NCI-H345 treated with DMSO at 0.1 percent for 48 hours (cell line): ENCODE measurements around the gene CSNK2A3.
A peak's percentile ranks its signal among the peaks of the same experiment; 100 is the strongest.

ENCODE experiments used
- DNase-seq: peaks from one replicate; lab custom pipeline; 2025; ENCODE audit not compliant: unreplicated experiment; lab: John Stamatoyannopoulos, UW

The CSNK2A3 gene

DNA sequence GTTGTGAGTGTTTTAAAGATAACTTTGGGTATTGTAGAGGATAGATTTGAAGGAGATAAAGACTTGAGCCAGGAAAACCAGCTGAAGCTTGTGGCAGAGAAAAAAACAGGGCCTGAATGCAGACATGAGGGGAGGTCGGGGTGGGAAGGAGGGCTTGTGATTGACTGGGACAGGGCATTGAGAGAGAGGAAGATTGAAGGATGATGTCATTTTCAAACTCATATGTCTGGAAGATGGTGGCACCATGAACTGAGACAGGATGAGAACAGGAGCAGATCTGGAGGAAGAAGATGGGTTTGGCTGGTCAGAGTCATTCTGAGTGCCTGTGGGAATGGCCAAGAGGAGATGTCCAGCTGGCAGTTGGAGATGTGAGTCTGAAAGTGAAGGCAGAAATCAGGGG is 14.7 kb downstream of the CSNK2A3 start:
- DNase-seq: no peak

DNA sequence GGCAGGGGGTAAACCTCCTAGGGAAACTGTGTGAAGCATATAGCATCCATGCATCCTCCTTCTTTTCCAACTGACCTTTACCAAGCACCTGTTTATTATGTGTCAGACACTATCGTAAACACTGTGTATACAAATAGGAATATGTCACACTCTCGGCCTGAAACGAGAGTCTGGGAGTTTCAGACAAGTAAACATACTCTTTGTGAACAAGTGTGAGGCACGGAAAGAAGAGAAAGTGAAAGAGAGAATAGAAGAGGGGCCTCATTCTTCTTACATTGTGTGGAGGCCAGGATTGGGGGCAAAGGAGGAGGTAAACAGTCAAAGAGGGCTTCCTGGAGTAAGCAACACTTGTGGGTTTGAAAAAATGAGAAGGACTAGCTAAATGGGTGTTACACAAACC is 16.4 kb downstream of the CSNK2A3 start:
- DNase-seq: no peak

DNA sequence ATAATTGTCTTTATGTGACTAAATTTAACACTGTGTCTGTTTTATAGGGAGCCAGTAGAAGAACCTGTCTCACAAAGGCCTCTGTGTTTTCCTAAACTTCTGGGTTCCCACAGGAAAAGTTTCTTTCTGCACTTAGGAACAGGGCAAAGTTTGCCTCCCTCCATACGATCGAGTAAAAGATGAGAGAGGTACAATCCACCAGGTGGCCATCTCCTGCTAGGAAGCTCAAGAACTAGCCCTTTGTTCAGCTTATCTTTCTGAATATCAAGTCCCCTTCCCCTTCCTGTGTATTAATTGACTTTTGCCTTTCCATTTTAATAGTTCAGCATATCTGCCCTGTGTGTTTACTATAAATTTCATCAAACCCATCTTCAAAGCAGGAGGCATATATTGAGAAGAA is 18.0 kb downstream of the CSNK2A3 start:
- DNase-seq: no peak

DNA sequence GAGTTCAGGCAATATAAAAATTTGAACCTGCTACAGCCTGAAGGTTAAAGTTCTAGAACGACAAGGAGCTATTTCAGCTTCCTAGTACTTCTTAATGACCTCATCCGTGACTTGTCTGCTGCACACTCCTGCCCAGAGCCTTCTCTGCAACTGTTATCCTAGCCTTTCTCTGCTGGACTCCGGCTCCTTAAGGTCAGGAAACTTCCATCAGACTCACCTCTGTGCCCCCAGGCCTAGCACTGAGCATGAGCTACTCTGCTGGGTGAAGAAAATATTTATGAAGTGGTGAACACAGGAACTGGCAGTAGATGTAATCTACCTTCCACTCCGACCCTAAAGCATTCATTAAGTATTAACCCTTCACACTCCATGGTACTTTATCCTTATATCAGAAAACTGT is 18.4 kb downstream of the CSNK2A3 start:
- DNase-seq: no peak

DNA sequence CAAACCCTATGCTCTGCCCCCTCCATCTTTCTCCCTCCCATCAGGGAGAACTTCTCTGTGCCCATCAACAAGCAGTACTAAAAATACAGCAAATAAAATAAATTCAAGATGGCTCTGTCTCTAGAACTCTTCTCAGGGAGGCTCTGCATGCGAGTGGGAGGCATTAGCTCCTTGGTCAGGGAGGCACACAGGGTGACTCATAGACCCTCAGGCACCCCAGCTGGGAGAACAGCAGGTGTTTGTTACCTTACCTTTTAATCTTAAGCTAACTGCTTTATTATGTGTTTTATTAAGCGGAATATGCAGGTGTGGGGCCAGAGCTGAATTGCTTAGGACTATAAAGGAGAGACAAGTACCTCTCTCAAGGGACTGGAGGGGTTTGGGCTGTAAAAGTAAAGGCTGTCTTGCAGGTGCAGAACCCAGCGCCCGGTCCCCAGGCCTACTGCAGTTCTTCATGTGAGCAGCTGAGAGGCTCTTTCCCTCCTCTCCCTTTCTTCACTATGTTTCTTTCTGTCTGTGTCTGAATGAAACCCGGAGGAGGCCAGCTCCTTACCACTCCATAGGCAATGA is 20.8 kb downstream of the CSNK2A3 start:
- DNase-seq: peak; percentile 60

DNA sequence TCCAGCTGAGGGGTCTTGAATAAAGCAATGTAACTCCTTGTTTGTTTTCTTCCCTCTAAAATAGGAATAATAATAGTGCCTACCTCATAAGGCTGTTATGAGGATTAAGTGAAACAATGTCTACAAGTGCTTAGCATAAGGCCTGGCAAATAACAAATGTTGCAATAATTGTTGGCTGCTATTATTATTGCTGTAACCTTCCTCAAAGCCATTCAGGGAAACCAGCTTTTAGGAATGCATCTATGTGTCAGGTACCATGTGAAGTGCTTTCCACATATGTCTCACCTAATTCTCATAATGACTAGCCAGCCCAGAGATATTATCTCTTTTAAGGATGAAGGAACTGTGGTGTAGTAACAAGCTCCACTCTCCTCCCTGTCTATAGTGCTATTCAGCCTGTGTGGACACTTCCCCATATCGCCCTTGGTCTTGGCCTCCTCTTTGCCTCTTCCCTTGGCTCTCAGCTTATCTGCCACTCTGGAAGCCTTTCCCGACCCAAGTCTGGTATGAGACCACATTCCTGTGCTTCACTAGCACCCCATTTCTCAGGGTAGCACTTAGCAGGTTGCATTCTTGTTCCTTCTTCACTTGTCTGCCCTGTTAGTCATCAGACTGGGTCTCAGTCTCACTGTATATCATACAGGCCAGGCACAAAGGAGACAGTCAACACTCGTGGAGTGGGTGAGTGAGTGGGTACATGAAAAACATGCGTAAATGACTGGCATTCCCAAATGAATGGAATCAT is 23.8 kb downstream of the CSNK2A3 start:
- DNase-seq: no peak

DNA sequence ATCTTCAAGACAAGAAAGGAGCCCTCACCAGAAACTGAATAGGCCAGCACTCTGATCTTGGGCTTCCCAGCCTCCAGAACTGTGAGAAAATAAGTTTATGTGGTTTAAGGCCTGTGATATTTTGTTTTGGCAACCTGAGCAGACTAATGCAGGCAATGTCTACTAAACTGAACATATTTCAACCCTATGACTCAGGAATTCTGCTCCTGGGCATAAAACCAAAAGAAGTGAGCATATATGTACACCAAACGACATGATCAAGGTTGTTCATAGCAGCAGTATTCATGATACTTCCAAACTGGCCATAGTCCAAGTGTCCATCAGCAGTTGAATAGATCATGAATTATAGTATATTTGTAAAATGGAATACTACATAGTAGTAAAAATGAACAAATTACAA is 29.0 kb downstream of the CSNK2A3 start:
- no peak for DNase-seq

DNA sequence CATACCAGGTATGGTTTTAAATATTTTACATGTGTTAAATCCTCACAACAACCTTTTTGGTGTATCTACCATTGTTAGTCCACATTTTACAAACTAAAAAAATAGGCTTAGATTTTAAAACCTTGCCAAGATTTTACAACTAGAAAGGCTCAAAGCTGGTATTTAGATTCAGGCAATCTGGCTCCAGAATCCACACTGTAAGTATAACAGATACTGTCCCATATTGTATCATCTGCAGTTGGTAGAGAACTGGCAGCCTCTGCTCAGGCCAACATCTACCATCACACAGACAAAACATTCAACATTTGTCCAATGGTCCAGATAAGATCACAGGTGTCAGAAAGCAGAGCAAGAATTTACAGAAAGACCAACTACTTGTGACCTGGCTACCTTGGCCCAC is 30.9 kb downstream of the CSNK2A3 start:
- no peak for DNase-seq

DNA sequence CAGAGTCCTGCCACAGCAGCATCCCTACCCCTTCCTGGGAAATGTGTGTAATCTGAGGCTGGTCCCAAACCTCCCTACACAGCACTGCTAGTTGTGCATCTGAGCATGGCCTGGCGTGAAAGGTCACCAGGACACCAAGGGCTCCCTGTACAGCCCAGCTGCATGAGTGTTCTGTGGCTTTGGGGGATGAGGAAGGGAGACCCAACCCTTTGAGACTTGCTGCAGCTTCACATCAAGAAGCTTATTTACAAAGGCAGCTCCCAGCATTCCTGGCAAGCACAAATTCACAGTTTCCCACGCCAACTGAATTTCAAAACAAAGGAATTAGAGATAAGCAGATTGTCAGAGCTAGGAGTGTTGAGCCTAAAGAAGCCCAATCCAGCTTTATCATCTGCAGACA is 32.2 kb downstream of the CSNK2A3 start:
- no peak for DNase-seq

DNA sequence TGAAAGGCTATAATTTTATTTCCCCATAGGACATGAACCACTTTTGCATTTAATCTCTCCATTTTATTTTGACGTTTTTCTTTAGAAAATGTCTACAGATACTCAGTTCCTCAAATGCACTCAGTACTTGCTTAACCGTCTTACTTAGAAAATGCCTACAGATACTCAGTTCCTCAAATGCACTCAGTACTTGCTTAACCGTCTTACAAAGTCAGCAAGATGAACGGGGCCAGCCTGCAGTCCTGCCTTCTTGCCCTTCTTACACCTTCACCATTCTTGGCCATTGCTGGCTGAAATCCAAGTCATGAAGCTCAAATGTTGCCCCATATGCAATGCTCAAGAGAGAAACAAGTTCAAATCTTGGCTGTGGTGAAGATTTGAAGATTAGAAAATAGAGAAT is 34.1 kb downstream of the CSNK2A3 start:
- no peak for DNase-seq

DNA sequence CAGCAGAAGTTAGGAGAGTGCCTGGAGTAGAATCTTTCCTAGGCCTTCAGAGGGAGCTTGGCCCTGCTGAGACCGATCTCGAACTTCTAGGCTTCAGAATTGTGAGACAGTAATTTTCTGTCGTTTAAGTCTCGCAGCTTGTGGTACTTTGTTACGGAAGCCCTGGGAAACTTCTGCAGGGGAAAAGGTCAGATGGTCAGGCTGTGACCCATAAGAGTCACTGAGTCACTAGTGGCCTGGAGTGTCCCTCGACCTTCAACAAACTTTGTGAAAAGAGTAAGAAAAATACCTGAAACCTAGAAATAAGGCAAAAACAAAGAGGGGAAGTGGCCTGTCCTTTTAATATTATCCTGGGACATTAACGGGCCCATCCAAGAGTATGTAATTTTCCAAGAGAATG is 34.6 kb downstream of the CSNK2A3 start:
- DNase-seq: no peak

DNA sequence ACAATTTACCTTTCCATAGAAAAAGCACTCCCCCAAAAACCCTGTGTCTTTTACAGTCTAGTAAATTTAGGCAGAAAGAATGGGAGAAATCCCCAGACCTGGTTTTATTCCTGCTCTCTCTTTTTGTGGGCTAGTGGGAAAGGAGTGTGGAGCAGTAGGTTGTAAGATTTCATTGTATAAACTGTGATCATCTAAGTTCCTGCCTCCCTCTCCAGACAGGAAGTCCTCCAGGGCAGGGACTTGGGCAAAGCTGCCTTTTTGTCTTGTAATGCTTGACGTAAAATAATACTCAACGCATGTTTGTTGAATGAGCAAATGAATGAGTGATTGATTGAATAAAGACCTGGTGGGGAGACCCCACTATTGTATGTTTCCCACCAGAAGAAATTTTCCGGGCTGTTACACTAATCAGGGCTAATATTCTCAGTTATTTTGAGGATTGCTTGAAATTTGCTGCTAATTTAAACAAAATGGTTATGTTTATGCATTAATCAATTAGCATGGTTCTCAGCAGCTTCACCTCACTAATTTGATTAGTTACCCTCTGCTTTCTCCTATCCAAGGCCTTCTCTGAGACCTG is 36.3 kb downstream of the CSNK2A3 start:
- DNase-seq: no peak

DNA sequence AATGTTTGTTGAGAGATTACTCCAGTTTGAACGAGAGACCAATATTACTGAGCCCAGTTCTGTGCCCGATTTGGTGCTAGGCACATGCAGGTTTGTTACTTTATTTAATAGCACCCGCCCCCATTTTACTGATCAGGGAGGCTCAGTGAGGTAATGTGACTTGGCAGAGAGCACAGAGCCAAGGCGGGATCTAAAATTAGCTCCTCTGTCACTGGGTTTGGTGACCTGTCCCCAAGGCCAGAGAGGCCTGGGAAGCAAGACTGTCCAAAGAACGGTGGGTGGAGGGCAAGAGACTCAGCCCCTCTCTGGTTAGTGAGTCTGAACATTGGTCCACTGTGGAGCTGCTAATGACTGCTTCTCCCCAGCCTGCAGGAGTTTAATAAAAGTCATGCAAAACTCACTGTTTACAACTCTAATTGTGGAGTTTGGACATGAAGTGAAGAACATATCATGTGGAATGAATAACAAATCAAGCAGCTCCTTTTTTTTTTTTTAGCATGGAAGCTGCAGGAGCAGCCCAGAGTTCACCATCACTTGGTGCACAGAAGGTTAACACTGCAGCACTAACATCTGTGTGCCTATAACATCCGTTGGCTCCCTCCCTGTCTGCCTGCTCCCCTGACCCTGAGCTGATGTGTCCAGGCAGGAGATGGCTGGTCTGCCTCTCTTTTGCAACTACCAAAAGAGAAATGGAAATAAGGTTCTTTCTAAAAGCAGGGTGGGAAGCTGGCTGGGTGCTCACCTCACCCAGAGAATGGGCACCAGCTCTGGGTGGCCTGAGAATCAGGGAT is 39.0 kb downstream of the CSNK2A3 start:
- no peak for DNase-seq

DNA sequence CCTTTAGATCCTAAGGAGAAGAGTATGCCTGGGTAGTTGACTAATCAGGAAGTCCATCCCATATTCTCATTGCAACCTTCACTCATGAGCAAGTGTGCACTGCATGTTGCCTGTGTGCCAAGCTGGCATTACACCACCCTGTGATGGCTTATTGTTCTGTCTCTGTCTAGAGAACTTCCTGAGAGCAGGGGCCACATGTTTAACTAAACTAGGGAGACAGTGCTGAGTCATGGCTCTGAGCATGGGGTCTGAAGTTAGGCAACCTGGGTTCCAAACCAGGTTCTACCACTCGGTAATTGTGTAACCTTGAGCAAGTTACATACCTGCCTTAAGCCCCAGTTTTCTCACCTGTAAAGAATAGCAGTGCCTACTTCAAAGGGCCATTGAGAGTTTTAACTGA is 39.6 kb downstream of the CSNK2A3 start:
- no peak for DNase-seq

DNA sequence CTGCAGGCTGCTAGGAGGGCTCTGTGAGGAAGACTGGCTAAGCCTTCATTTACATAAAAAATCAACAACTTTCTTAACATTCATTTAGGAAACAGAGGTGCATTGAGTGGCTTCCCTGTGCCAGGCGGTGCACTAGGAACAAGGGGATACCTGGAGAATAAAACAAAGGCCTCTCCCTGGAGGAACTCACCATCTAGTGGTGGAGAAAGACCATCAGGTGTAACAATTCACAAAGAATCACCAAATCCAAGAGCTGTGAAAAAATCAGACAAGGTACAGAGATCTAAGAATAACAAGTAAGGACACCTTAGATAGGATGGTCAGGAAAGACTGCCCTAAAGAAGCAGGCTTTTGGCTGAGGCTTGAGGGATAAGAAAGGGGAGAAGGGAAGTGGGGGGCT is 40.3 kb downstream of the CSNK2A3 start:
- no peak for DNase-seq

DNA sequence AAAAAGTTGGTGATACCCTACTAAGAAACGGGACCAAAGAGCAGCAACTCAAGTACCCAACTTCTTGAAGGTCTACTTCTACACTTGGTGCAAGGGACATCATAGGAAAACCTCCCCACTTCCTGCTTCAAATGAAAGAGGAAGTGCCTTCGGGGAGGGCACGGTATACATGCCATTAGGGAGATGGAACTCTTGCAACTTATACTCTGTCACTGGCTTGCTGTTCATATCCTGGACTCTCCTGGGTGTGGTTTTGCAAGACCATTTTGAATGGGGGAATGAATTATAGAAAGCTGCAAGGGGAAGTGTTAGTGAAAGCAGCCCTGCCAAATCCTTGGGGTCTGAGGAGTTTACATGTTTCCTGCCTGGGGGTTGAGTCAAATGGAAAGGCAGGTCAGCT is 41.9 kb downstream of the CSNK2A3 start:
- DNase-seq: no peak

DNA sequence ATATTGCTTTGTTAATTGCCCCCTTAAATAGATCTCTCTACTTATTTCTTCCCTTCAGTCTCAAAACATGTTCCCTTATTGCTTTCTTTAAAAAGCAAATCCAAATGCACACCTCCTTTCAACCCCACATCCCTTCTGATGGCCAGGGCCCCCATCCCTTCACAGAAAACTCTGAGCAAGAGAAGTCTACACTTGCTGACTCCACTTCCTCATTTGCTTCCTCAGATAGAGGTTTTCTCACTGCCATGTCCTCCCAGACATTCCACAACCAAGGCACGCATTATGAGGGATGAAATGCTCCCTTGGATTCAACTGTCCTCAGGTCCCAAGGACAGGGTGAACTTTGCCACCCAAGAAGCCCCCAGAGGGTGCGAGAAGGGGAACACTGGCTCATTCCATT is 43.1 kb downstream of the CSNK2A3 start:
- no peak for DNase-seq

DNA sequence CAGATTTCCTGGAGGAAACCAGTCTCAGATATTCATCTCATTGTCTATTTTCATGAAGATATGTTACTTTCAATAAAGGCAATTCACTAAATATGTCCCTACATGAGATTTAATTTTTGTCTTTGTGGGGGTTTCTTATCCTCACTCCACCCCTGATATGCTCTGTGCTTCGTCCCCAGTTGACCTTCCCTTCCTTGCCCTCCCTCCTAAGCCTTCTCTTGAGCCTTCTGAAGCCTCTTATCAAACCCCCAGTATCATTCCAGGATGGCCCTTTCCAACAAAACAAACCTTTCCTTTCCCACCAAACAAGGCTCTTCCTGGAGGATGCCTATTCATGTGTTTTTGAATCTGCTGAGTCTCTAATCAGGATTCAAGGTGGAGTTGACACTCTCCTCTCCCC is 44.8 kb downstream of the CSNK2A3 start:
- DNase-seq: no peak

DNA sequence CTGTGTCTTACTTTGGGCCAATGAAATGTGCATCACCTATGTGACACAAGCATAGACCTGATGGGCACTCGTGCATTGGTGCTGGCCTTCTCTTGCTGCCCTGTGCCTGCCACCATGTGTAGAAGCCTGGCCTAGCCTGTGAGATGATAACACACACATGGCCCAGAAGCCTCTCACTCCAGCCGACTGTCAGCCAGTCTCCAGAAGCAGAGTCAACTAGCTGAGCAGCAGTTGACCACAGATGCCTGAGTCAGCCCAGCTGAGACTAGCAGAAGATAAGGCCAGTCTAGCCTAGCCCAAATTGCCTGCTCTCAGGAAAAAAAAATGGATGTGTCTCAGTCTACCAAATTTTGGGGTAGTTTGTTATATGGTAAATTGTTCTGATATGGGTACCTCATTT is 46.2 kb downstream of the CSNK2A3 start:
- DNase-seq: no peak

DNA sequence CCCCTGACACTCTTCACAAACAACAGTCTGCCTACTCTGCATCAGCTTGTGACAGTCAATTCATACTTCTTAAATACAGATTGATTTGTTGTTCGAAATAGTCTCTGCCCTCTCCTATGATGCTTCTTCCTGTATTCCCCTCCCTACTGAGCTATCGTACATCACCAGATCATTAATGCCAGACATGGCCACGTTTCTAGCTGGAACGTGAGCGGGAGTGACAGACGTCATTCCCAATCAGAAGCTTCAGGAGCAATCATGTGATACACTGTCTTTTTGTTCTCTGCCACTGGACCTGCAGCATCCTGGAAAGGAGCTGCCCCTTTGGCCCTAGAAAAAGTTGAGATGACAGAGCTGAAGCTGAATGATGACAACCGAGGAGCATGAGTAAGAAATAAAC is 48.5 kb downstream of the CSNK2A3 start:
- no peak for DNase-seq

DNA sequence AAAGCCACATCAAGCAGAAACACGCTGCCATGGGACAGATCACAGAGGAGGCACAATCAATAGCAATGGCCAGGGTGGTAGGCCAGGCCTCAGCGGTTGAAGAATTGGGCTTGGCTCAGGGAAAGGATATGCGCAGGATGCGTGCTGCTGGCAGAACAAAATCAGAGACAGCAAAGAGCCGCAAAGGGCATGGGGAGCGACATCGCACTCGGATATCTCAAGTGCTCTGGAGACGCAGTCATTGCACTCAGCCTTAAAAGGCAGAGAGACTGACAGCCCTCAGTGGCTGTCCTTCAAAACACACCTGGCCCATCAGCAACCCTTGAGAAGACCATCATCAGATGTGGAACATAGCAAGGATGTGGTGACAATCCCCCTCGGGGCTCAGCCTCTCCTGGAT is 50.5 kb downstream of the CSNK2A3 start:
- DNase-seq: no peak
